ENCODE data around the gene ARL6. TPM values are rescaled to one million over a fixed set of nuclear protein-coding genes. Genes with fewer than 3 reads are reported as not detected.

The ARL6 gene
- total RNA-seq, 1 experiment from 2014 or later: 7.1 TPM

DNA sequence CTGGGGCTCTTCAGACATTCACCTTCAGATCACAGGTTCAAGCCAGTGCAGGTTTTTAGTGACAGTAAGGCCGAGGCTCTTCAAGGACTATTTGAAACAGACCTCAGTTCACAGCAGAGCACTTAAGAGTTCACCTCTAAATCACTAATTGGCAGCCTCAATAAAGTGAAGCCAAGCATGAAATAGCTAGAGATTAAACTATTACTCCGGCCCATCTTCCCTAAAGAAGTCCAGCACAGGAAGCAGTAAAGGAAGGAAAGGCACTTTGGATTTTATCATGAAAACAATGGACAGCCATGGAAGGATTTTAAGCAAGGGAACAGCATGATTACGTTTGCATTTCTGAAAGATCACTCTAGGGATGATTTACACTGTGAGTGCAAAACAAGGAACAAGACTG is 27.6 kb upstream of the ARL6 start:
- Histone ChIP-seq H4K5ac (ENCODE audit: insufficient read length, low read depth, low read length) (no peak overlapping the region), H4K8ac (replicated peaks; ENCODE audit: insufficient read length, low read depth, low read length) (no peak overlapping the region), H2BK20ac (ENCODE audit: low read depth, low read length, poor library complexity, severe bottlenecking) (no peak overlapping the region), H3K14ac (ENCODE audit: insufficient read depth, low read length) (no peak overlapping the region), H3K23ac (ENCODE audit: insufficient read length, low read depth, low read length) (no peak overlapping the region), H3K9me3 (ENCODE audit: control insufficient read depth, low read depth, low read length) (no peaks in the 10 kb centered on the region), H4K91ac (ENCODE audit: insufficient read length, low read depth, low read length) (no peak overlapping the region), H3K4me1 (ENCODE audit: insufficient read depth, low read length) (no peaks in the 10 kb centered on the region), H2BK15ac (ENCODE audit: low read depth, low read length) (no peak overlapping the region), H2BK12ac (ENCODE audit: insufficient read length, low read depth, low read length) (no peak overlapping the region), H3K4ac (ENCODE audit: low read depth, low read length) (no peak overlapping the region), H2BK120ac (ENCODE audit: low read depth, low read length, poor library complexity, severe bottlenecking) (no peak overlapping the region), H3K27me3 (ENCODE audit: insufficient read depth, low read length) (no peaks in the 10 kb centered on the region), H2BK5ac (ENCODE audit: insufficient read length, low read length) (no peak overlapping the region), H2AFZ (ENCODE audit: low read length) (no peak overlapping the region), H3K23me2 (ENCODE audit: insufficient read length, low read depth, low read length, poor library complexity, severe bottlenecking) (no peaks in the 10 kb centered on the region), H3T11ph (ENCODE audit: low read length) (no peak overlapping the region), H3K79me1 (ENCODE audit: insufficient read depth, low read depth, low read length, poor library complexity, severe bottlenecking) (no peaks in the 10 kb centered on the region), H3K18ac (ENCODE audit: insufficient read length, low read depth, low read length) (no peak overlapping the region), H3K79me2 (ENCODE audit: insufficient read depth, low read length) (no peaks in the 10 kb centered on the region), H2AK5ac (ENCODE audit: insufficient read length, low read length) (no peak overlapping the region), H3K4me2 (ENCODE audit: insufficient read depth, insufficient read length, low read length) (no peak overlapping the region), H4K20me1 (ENCODE audit: control insufficient read depth, insufficient read depth, insufficient read length) (no peaks in the 10 kb centered on the region), H3K56ac (ENCODE audit: insufficient read length, low read depth, low read length) (no peak overlapping the region), H3K9ac (ENCODE audit: extremely low read depth, insufficient read length, low read length) (no peak overlapping the region), H3K27ac (ENCODE audit: insufficient read length, low read depth, low read length) (no peak overlapping the region)
- H3K4me3 Mint-ChIP-seq: no peak overlapping the region
- no peaks in the 10 kb centered on the region for H3K9me3 Mint-ChIP-seq
- no CpG with 5 or more reads among the region's 3 CpGs for WGBS (ENCODE audit: extremely low coverage, insufficient read length, low lambda C conversion rate)
- H3K27ac Mint-ChIP-seq: no peak overlapping the region
- peaks cover 5 to 8% of the 10 kb centered on the region in 2 experiments for H3K4me1 Mint-ChIP-seq
- H3K27me3 Mint-ChIP-seq (ENCODE audit: low read depth): no peaks in the 10 kb centered on the region
- DNase-seq: no peak
- no peaks in the 10 kb centered on the region for H3K36me3 Mint-ChIP-seq (ENCODE audit: insufficient read depth in 1 of 3, low read depth in 3 of 3)
- TF ChIP-seq, protein P1, sequence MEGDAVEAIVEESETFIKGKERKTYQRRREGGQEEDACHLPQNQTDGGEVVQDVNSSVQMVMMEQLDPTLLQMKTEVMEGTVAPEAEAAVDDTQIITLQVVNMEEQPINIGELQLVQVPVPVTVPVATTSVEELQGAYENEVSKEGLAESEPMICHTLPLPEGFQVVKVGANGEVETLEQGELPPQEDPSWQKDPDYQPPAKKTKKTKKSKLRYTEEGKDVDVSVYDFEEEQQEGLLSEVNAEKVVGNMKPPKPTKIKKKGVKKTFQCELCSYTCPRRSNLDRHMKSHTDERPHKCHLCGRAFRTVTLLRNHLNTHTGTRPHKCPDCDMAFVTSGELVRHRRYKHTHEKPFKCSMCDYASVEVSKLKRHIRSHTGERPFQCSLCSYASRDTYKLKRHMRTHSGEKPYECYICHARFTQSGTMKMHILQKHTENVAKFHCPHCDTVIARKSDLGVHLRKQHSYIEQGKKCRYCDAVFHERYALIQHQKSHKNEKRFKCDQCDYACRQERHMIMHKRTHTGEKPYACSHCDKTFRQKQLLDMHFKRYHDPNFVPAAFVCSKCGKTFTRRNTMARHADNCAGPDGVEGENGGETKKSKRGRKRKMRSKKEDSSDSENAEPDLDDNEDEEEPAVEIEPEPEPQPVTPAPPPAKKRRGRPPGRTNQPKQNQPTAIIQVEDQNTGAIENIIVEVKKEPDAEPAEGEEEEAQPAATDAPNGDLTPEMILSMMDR (conservative IDR thresholded peaks at IDR 0.05): no peak
